Spleen (tissue), 7 donors: ENCODE data around the gene SAP30BP.

Source experiments
- CTCF ChIP-seq, 11 experiments: fragments of 200-600 bp in 7 of 11; fragments of 450-650 bp in 4 of 11; sonication (generic) in 4 of 11; IDR thresholded peaks in 8 of 11; conservative IDR thresholded peaks in 3 of 11; 1 replicate in 7 of 11; 2 replicates in 4 of 11; pipeline versions ENCODE4 v1.4.0 to v1.8.0; 2016 to 2021; ENCODE audit warnings: antibody characterized with exemption in 11 of 11, inconsistent platforms in 4 of 11, mild to moderate bottlenecking in 1 of 11
- POLR2A ChIP-seq, 3 donors: fragments of 450-650 bp; IDR thresholded peaks; one replicate each; pipeline ENCODE4 v1.5.1; 2017; ENCODE audit warnings: antibody characterized with exemption in 3 of 3, mild to moderate bottlenecking in 1 of 3
- POLR2AphosphoS5 ChIP-seq, 3 donors: sonication (generic); formaldehyde crosslinking; IDR thresholded peaks; one replicate each; pipeline ENCODE4 v1.5.1; 2017; ENCODE audit warnings: antibody characterized with exemption in 3 of 3
- donor health status: DM: no; HTN: no; CAD: no; lungs with moderate emphysema.
- donor health status: DM: no; HTN: no; CAD: no.
- donor health status: DM: no; HTN: no; CAD: no.

GRCh38 chr17:75630071-75630917 lies 36.8 kb upstream of the SAP30BP start:
- no peak for TF ChIP-seq CTCF (IDR thresholded peaks at IDR 0.05 in 8 of 11, conservative IDR thresholded peaks at IDR 0.05 in 3 of 11)
- TF ChIP-seq POLR2A (IDR thresholded peaks at IDR 0.05): no peak
- peak in 2 of 3 donors; percentile 10 to 16 for TF ChIP-seq POLR2AphosphoS5 (IDR thresholded peaks at IDR 0.05)
